GM19467 (cell line): Measurements from ENCODE around the gene HECTD1.
A peak's percentile ranks its signal among the peaks of the same experiment; 100 is the strongest.
"Not testable (repeated sequence)": the region's sequence is repeated elsewhere in the genome, so short reads cannot be mapped to it uniquely, and the experiment has no call there.

ENCODE experiments used
- ATAC-seq: cut with Tn5 transposase; IDR thresholded peaks from one replicate; pipeline ENCODE4 v1.9.1; 2021; ENCODE audit warnings: mild to moderate bottlenecking, moderate library complexity; ENCODE audit not compliant: unreplicated experiment

Gene HECTD1

GRCh38 chr14:31096255-31096654 is 111.3 kb downstream of the HECTD1 start:
- no peak for ATAC-seq

- not testable (repeated sequence) for ATAC-seq
These were observed 111.8 kb downstream of the HECTD1 start for GRCh38 chr14:31095817-31096216.

- not testable (repeated sequence) for ATAC-seq
These were observed 113.4 kb downstream of the HECTD1 start for GRCh38 chr14:31093884-31094839.

- no peak for ATAC-seq
These were observed 115.4 kb downstream of the HECTD1 start for GRCh38 chr14:31092160-31092708.

GRCh38 chr14:31090883-31091764 is 116.5 kb downstream of the HECTD1 start:
- no peak for ATAC-seq

- ATAC-seq = not testable (repeated sequence)
These were observed 121.1 kb downstream of the HECTD1 start for GRCh38 chr14:31086466-31086865.

- no peak for ATAC-seq
These were observed 122.6 kb downstream of the HECTD1 start for GRCh38 chr14:31085027-31085426.

GRCh38 chr14:31084385-31084784 is 123.2 kb downstream of the HECTD1 start:
- ATAC-seq = peak; percentile 60

GRCh38 chr14:31083781-31084180 is 123.8 kb downstream of the HECTD1 start:
- no peak for ATAC-seq

- no peak for ATAC-seq
These were observed 127.1 kb downstream of the HECTD1 start for GRCh38 chr14:31080484-31080883.

GRCh38 chr14:31080056-31080455 is 127.5 kb downstream of the HECTD1 start:
- ATAC-seq = no peak

GRCh38 chr14:31078766-31079165 is 128.8 kb downstream of the HECTD1 start:
- ATAC-seq = no peak

GRCh38 chr14:31075144-31075543 is 132.4 kb downstream of the HECTD1 start:
- no peak for ATAC-seq

GRCh38 chr14:31071151-31071550 is 136.4 kb downstream of the HECTD1 start:
- ATAC-seq = no peak

- no peak for ATAC-seq
These were observed 137.2 kb downstream of the HECTD1 start for GRCh38 chr14:31070431-31070830.

GRCh38 chr14:31069343-31069742 is 138.2 kb downstream of the HECTD1 start:
- ATAC-seq = no peak

GRCh38 chr14:31068235-31068634 is 139.4 kb downstream of the HECTD1 start:
- no peak for ATAC-seq

GRCh38 chr14:31062908-31063307 is 144.7 kb downstream of the HECTD1 start:
- ATAC-seq = not testable (repeated sequence)

- no peak for ATAC-seq
These were observed 147.2 kb downstream of the HECTD1 start for GRCh38 chr14:31060253-31060875.

GRCh38 chr14:31059152-31059924 is 148.3 kb downstream of the HECTD1 start:
- ATAC-seq = no peak
